Ishikawa (cell line): ENCODE results near the gene CGB1.

Experiments used
- FOXM1 ChIP-seq: IDR thresholded peaks from 2 replicates; pipeline ENCODE4 v1.6.1; 2012; ENCODE audit warnings: low read depth, borderline replicate concordance
- TF ChIP-seq, protein P1 (sequence below): IDR thresholded peaks from 2 replicates; pipeline ENCODE4 v1.6.1; 2012

DNA sequence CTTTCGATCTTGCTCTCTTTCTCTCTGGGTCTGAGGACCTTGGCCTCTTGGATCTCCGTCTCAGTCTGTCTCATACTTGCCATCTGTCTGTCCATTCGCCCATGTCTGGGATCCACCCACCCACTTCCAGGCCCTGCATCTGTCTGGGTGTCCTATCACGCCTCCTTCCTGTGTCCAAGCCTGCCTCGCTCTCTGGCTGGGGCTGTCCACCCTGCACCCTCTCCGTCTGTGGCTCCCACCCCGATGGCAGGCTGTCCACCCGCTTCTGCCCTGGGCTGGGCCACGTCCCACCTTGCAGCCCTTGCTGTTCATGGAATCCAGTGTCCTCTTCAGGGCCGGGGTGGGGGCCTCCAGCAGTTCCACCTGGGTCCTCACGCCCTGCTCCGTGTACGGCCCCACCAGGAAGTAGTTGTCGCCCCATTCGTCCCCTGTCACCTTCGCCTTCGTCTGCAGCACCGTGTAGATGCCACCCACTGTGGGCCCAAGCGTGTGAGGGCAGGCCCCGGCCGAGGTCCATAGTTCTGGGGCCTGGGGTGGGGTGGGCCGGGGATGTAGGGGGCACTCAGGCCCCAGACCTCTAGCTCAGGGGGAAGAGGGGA lies 45.6 kb downstream of the CGB1 start:
- TF ChIP-seq, protein P1, sequence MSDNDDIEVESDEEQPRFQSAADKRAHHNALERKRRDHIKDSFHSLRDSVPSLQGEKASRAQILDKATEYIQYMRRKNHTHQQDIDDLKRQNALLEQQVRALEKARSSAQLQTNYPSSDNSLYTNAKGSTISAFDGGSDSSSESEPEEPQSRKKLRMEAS = no peak
- no peak for TF ChIP-seq FOXM1
